ENCODE results near the gene GRM4. TPM values are rescaled to one million over a fixed set of nuclear protein-coding genes. Genes with fewer than 3 reads are reported as not detected.

The GRM4 gene
- total RNA-seq, 1 experiment from 2014 or later = not detected

DNA sequence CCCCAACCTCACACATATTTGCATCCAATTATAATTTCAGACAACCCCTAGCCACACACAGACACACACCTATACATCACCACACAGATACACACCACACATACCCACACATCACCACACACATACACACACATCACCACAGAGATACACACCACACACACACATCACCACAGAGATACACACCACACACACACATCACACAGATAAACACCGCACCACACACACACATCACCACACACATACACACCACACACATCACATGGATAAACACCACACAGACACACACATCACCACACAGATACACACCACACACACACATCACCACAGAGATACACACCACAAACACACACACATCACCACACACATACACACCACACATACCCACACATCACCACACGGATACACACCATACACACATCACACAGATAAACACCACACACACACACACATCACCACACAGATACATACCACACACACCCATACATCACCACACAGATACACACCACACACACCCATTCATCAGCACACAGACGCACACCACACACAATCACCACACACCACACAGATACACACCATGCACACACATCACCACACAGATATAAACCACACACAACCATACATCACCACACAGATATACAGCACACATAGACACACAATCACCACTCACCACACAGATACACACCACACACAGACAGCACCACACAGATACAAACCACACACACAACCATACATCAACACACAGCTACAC, 74.6 kb downstream of the GRM4 start:
- intact Hi-C loops (cut with micrococcal nuclease) = no loop called here
- no peak overlapping the region for H3K4me3 Mint-ChIP-seq (ENCODE audit: unreplicated experiment)
- peaks cover 2% of the 10 kb centered on the region for H3K4me1 Mint-ChIP-seq (ENCODE audit: insufficient read depth, unreplicated experiment)
- H3K9me3 Mint-ChIP-seq (ENCODE audit: unreplicated experiment) = no peaks in the 10 kb centered on the region
- POLR2A ChIA-PET = no interaction called here
- no peak overlapping the region for H3K27ac Mint-ChIP-seq (ENCODE audit: low read depth, unreplicated experiment)
- TF ChIP-seq, protein P1, sequence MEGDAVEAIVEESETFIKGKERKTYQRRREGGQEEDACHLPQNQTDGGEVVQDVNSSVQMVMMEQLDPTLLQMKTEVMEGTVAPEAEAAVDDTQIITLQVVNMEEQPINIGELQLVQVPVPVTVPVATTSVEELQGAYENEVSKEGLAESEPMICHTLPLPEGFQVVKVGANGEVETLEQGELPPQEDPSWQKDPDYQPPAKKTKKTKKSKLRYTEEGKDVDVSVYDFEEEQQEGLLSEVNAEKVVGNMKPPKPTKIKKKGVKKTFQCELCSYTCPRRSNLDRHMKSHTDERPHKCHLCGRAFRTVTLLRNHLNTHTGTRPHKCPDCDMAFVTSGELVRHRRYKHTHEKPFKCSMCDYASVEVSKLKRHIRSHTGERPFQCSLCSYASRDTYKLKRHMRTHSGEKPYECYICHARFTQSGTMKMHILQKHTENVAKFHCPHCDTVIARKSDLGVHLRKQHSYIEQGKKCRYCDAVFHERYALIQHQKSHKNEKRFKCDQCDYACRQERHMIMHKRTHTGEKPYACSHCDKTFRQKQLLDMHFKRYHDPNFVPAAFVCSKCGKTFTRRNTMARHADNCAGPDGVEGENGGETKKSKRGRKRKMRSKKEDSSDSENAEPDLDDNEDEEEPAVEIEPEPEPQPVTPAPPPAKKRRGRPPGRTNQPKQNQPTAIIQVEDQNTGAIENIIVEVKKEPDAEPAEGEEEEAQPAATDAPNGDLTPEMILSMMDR (IDR thresholded peaks at IDR 0.05; ENCODE audit: unreplicated experiment) = no peak
- BruUV-seq (replicated peaks) = no TSS peak
- CTCF ChIA-PET = interaction anchor here (0.7 kb wide), 1 partner anchor 89 kb away, joined by 3 read pairs; no protein-coding TSS in a partner anchor
- H3K27me3 Mint-ChIP-seq (ENCODE audit: insufficient read depth, unreplicated experiment) = peaks cover 13% of the 10 kb centered on the region
- DNase-seq (ENCODE audit: unreplicated experiment) = no peak
- H3K36me3 Mint-ChIP-seq (ENCODE audit: insufficient read depth, unreplicated experiment) = no peaks in the 10 kb centered on the region

DNA sequence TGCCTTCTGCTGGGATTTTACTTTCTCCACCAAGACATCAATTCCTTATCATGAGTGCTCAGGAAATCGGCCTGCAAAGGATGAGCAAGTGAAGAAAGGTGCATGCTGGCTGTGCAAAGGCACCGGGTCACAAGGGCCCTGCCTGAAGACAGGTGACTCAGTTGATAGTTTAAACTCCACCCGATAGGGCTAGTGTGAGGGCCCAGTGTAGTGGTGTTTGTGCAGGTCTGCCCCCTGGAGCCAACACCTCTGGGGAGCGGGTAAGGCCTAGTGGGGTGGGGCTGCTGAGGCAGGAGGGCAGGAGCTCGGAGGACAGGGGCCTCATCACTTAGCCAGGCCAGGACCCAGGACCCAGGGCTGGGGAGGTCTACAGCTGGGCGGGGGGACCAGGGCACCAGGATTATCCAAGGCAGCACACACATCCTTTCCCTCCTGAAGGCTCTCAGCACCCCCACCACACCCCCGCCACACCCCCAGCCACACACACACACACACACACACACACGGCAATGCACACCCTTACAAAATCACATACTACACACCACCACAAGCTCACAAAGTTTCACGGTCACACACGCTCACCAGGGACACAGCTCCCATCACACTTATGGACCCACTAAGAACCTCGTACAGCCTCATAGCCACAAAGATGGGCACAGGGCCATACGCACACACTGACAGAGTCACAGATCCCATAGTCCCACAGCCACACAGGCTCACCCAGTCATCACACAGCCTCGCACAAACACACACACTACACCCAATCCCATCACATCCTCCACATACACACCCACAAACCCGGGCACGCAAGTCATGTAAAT, 75.4 kb downstream of the GRM4 start:
- Mint-ChIP-seq H3K4me3 (ENCODE audit: unreplicated experiment) (no peak overlapping the region), H3K27me3 (ENCODE audit: insufficient read depth, unreplicated experiment) (peaks cover 21% of the 10 kb centered on the region), H3K9me3 (ENCODE audit: unreplicated experiment) (no peaks in the 10 kb centered on the region), H3K4me1 (ENCODE audit: insufficient read depth, unreplicated experiment) (peaks cover 7% of the 10 kb centered on the region), H3K27ac (ENCODE audit: low read depth, unreplicated experiment) (no peak overlapping the region), H3K36me3 (ENCODE audit: insufficient read depth, unreplicated experiment) (no peaks in the 10 kb centered on the region)
- DNase-seq (ENCODE audit: unreplicated experiment) = no peak
- intact Hi-C loops (cut with micrococcal nuclease) = no loop called here
- CTCF ChIA-PET = interaction anchor here (0.7 kb wide), 1 partner anchor 89 kb away, joined by 3 read pairs; no protein-coding TSS in a partner anchor
- no TSS peak for BruUV-seq (replicated peaks)
- TF ChIP-seq, protein P1 (IDR thresholded peaks at IDR 0.05; ENCODE audit: unreplicated experiment) = no peak
- POLR2A ChIA-PET = no interaction called here

DNA sequence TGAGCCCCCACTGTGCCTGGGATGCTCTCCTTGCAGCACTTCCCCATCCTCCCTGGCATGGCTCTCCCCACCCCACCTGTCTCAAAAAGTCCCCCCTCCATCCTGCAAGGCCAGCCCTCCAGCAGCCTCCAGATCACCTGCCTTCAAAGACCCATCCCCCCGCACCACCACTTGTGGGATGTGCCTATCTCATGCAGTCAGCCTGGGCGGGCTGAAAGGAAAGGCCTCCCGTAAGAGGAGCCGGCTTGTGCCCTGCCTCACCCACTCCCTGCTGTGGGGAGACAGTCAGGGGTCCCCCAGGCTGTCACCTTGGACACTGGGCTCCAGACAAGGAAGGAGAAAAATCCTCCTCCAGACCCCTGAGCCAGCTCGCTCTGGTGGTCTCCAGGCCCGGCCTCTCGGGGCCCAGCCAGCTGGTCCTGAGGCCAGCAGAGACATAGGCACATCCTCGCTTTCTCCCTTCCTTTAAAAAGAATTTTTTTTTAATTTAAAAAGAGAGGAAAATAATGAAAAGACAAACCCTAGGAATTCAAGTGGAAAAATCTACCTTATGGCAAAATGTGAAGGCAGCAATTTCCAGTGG, 77.3 kb downstream of the GRM4 start:
- peaks cover 41% of the 10 kb centered on the region for H3K27me3 Mint-ChIP-seq (ENCODE audit: insufficient read depth, unreplicated experiment)
- intact Hi-C loops (cut with micrococcal nuclease) = no loop called here
- DNase-seq (ENCODE audit: unreplicated experiment) = no peak
- H3K9me3 Mint-ChIP-seq (ENCODE audit: unreplicated experiment) = no peaks in the 10 kb centered on the region
- ChIA-PET POLR2A (interaction anchor here (0.7 to 0.9 kb wide), 2 partner anchors 41 to 187 kb away, joined by 3 to 4 read pairs; no protein-coding TSS in a partner anchor), CTCF (interaction anchor here (0.5 to 1.0 kb wide), 3 partner anchors 14 to 1132 kb away, joined by 3 read pairs; no protein-coding TSS in a partner anchor)
- H3K36me3 Mint-ChIP-seq (ENCODE audit: insufficient read depth, unreplicated experiment) = no peaks in the 10 kb centered on the region
- no peak overlapping the region for H3K27ac Mint-ChIP-seq (ENCODE audit: low read depth, unreplicated experiment)
- TF ChIP-seq, protein P1 (IDR thresholded peaks at IDR 0.05; ENCODE audit: unreplicated experiment) = no peak
- H3K4me3 Mint-ChIP-seq (ENCODE audit: unreplicated experiment) = no peak overlapping the region
- H3K4me1 Mint-ChIP-seq (ENCODE audit: insufficient read depth, unreplicated experiment) = peaks cover 7% of the 10 kb centered on the region
- no TSS peak for BruUV-seq (replicated peaks)

GRCh38 chr6:34067814-34068213, 78.1 kb downstream of the GRM4 start:
- Mint-ChIP-seq H3K27ac (ENCODE audit: low read depth, unreplicated experiment) (no peak overlapping the region), H3K9me3 (ENCODE audit: unreplicated experiment) (no peaks in the 10 kb centered on the region), H3K4me1 (ENCODE audit: insufficient read depth, unreplicated experiment) (peaks cover 7% of the 10 kb centered on the region), H3K36me3 (ENCODE audit: insufficient read depth, unreplicated experiment) (no peaks in the 10 kb centered on the region), H3K27me3 (ENCODE audit: insufficient read depth, unreplicated experiment) (peaks cover 48% of the 10 kb centered on the region), H3K4me3 (ENCODE audit: unreplicated experiment) (no peak overlapping the region)
- ChIA-PET POLR2A (interaction anchor here (0.9 kb wide), 1 partner anchor 40 kb away, joined by 4 read pairs; no protein-coding TSS in a partner anchor), CTCF (no interaction called here)
- intact Hi-C loops (cut with micrococcal nuclease) = no loop called here
- BruUV-seq (replicated peaks) = no TSS peak
- no peak for DNase-seq (ENCODE audit: unreplicated experiment)
- TF ChIP-seq, protein P1 (IDR thresholded peaks at IDR 0.05; ENCODE audit: unreplicated experiment) = no peak

All from MCF 10A (cell line).